NOMO-1 treated with dmso at 0.1 percent for 144 hours (cell line): ENCODE results near the gene ZCCHC12.
"Not testable (repeated sequence)": the region's sequence is repeated elsewhere in the genome, so short reads cannot be mapped to it uniquely, and the experiment has no call there.

Experiments
- DNase-seq: peaks from one replicate; lab custom pipeline; 2025; ENCODE audit not compliant: unreplicated experiment; lab: John Stamatoyannopoulos, UW

ZCCHC12 gene

GRCh38 chrX:118823263-118824172 lies at the start of gene ZCCHC12:
Gene ZCCHC12 (plus strand): TSS chrX:118823824. CDS start chrX:118825245, 1,421 bp downstream.
- DNase-seq = no peak

DNA sequence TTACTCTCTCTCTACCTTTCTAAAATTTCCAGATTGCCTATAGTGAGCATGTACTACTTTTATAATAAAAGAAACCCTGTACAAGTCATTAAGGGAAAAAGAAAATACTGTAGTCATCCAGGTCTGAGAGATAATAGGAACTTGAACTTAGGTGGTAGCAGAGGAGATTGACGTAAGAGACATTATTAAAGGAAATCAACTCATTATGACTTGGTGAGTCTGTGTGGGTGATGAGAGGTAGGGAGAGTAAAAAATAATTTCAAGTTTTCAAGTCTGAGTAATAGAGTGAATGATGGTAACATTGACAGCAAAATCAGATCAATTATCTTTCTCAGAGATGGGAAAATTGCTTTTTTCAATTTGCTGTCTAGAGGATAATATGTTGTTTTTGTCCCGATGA lies 44.0 kb upstream of the ZCCHC12 start:
- no peak for DNase-seq

- DNase-seq = no peak
These were observed 43.1 kb upstream of the ZCCHC12 start for GRCh38 chrX:118780509-118780908.

DNA sequence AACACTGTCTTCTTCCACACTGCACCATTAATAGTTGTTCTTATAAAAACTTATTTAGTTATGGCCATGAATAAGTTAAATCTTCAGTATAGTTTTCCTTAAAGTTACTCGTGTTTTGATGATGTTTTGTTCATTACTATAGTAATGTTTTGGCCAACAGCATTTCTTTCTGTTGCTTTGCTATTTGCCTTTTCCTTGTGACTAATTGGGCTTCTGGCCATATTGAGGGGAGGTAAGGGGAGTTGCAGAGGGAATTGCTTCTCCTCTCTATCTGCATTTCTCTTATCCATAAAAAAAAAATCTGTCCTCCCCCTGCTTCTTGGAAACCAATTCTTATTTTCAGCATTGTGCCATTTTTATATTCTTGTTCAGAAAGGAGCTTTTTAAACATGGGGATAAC lies 42.7 kb upstream of the ZCCHC12 start:
- DNase-seq = no peak

- no peak for DNase-seq
These were observed 27.9 kb upstream of the ZCCHC12 start for GRCh38 chrX:118795528-118796280.

DNA sequence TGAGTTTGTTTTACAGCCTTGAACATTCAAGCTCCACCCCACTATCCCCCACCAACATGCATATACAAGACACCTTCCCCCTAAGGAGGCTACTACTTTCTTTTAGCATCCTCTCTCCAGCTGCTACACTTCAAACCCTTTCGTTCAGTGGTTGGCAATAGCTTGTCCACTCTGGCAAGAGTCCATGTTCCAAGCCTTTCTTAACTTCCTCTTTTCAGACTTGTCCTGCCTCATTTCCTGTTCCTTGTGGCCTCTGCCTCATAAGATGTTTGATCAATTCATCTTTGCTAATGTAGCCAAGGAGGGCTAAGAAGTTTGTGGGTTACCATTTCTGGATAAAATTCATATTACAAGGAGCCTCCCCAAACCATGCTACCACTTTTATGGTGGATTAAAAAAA lies 20.8 kb upstream of the ZCCHC12 start:
- DNase-seq = peak; percentile 22

DNA sequence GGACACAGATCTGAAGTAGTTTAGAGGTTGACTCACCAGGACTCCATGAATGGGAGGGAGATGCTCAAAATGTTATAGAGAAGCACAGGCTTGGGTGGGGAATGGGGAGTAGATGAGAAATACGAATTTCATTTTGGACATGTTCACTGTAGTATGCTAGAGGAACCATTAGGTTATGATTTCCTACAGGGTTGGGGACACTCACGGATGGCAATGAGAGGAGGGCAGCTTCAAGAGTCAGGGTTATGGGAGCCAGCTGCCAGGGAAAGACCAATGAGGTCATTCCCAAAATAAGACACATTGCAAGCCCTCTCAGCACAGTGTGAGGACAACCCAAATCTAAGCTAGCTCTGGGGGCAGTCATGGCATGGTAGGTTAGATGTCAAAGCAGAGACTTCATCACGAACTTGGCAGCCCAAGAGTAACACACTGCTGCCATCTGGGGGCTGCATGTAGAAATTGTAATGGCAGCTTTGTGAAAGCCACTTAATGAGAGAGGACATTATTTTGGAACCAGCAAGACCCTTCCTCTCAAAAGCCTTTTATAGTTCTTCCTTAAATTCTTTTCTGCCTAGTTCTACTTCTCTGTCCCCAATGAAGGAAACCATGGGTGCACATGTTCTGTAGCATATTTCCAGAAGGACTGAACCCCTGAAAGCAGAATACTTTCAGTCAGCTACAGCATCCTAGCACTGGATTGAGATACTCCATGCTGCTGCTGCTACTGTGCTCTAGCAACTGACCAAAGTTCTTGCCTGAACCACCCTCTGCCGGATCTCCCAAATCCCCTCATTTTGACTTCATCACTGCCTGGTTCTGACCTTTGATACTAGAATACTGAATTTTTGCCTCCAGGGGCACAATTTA lies 16.2 kb upstream of the ZCCHC12 start:
- peak; percentile 13 for DNase-seq

GRCh38 chrX:118817257-118817656 lies 6.4 kb upstream of the ZCCHC12 start:
- DNase-seq = not testable (repeated sequence)

DNA sequence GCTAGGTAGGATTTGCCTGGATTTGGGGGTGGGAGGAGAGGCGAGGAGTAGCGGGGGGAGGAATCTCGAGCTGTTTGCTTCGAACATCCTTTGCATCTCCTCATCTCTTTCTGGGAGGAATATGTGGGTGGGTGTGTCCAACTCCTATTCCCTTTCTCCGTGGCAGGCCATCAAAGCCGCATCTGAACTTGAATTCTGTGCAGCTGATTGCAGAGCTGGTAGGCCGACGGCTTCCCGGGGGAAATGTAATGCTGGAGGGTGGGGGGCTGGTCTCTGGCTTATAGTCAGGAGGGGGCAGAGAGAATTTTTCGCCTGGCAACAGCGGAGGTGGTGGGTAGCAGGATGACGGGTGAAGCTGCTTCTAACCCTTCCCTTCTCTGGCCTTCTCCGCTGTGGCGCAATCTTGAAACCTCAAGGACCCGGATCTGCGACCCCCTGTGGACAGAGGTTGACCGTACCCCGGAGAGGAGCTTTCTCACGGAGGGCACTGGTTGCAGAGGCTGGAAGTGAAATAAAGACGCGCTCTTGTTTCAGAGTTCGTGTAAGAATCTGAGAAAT lies 628 bp downstream of the ZCCHC12 start:
- DNase-seq = no peak

- no peak for DNase-seq
These were observed 1.6 kb downstream of the ZCCHC12 start for GRCh38 chrX:118825227-118825626.

DNA sequence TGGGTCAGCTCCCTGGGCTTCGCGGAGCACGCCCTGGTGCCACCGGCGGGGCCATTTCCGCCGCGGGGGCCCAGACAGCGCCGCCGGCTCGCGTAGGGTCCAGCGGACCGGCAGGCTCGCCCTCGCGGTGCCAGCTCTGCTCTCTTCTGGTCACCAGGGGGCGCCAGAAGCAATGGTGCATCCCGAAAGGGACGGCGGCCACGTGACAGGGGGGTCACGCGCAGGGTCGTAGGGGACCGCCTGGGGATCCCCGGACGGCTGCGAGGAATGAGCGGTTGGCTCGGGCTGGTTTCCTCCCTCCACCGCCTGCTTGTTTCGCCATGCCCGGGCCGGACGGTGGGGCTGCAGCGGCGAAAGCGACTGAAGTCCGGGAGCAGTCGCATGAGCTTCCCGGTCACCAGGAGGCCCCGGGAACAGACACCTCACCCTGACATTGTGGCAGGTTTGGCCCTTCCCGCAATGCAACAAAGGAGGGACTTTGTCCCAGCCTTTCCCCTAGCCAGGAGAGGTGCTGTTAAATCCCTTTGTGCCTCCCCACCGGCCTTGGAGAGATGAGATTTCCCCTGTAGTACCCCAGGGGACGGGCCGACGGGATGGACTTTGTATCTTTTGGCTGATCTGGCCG lies 15.8 kb downstream of the ZCCHC12 start:
- DNase-seq = no peak

- DNase-seq = peak; percentile 10
These were observed 24.1 kb downstream of the ZCCHC12 start for GRCh38 chrX:118847676-118848075.

DNA sequence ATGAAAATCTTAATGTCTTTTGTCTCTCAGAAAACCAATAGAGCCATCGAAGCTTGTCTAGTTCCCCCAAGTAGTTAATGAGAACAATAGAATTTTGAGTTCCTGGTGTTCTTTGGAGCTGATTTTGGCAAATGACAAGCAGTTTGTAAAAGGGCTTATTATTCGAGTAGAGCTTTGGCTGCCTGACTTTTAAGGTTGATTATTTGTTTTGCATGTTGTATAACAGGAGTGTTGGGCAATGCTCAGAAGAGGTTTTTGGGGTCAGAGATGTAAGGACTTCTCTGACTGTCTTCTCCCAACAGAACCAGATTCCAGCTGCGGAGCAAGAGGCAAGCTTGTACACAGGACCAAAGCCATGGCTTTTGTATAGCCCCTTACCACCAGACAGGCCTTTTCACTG lies 30.0 kb downstream of the ZCCHC12 start:
- no peak for DNase-seq

- DNase-seq = no peak
These were observed 32.2 kb downstream of the ZCCHC12 start for GRCh38 chrX:118855681-118856310.

- DNase-seq = no peak
These were observed 33.4 kb downstream of the ZCCHC12 start for GRCh38 chrX:118857006-118857405.

- no peak for DNase-seq
These were observed 37.7 kb downstream of the ZCCHC12 start for GRCh38 chrX:118861338-118861737.

GRCh38 chrX:118862091-118862490 lies 38.5 kb downstream of the ZCCHC12 start:
- no peak for DNase-seq

DNA sequence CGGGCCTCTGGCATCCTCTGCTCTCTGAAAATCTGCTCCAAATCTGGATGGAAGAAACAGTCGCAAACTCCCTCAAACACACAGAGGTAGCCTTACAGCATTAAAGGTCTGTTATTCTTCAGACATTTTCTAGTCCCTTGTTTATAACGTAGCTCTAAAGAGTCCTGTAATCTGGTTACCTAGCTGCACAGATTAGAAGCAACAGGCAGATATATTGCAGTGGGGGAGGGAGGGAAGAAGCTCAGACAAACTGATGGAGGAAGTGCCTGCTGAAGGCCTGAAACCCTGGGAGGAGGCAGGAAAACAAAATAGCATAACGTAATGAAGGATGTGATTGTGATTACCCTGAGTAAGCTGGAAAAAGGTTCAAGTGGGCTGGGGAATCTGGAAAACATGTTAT lies 39.4 kb downstream of the ZCCHC12 start:
- DNase-seq = no peak

GRCh38 chrX:118864063-118864635 lies 40.5 kb downstream of the ZCCHC12 start:
- DNase-seq = no peak

DNA sequence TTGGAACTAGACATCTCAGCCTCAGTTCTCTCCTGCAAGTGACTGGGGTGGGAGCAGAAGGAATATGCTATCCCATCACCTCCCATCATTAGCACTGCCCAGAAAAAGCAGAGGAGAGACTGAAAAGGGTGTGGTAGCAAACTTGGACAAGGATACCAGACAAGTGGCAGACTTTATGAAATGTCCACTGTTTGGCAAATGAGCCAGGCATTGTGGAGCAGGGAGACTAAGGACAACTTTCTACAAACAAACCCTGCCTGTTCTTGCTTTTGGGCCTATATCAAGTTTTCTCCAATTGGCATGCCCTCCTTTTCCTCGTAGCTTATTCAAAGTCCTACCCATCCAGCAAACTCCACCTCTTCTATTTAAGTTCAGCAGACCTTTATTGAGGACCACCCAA lies 41.6 kb downstream of the ZCCHC12 start:
- no peak for DNase-seq
